ENCODE measurements around the gene STK11. TPM values are rescaled to one million over a fixed set of nuclear protein-coding genes. Genes with fewer than 3 reads are reported as not detected.

Gene STK11
- total and polyA plus RNA-seq, 5 donors from 2014 or later, result 11.9 to 71.4 (median 22.0) TPM

GRCh38 chr19:1257475-1258162 lies 52.0 kb downstream of the STK11 start:
- H3K4me1 Mint-ChIP-seq, result peaks cover 0 to 62% (median 22%) of the 10 kb centered on the region in 4 donors
- peak overlapping the region; percentile 85 to 96 (median 92) for H3K4me3 Mint-ChIP-seq
- no peaks in the 10 kb centered on the region for H3K36me3 Mint-ChIP-seq
- H3K27ac Mint-ChIP-seq, result peak overlapping the region; percentile 48 to 99 (median 97)
- H3K27me3 Mint-ChIP-seq, result peaks cover 16% of the 10 kb centered on the region
- no peak overlapping the region for H3K4me3 ChIP-seq (ENCODE audit: low read depth, low read length)
- no peaks in the 10 kb centered on the region for H3K27me3 ChIP-seq (ENCODE audit: control insufficient read depth, insufficient read depth, low read length)
- H3K9me3 ChIP-seq (ENCODE audit: control insufficient read depth in 2 of 2, low read length in 2 of 2), result no peaks in the 10 kb centered on the region
- DNase-seq (no peak), ATAC-seq (ENCODE audit: low read depth in 2 of 2) (no peak)
- H3K9me3 Mint-ChIP-seq, result peaks cover 0 to 2% (median 0%) of the 10 kb centered on the region in 7 donors
- H3K36me3 ChIP-seq (ENCODE audit: control insufficient read depth, insufficient read depth, low read length), result peaks cover 35% of the 10 kb centered on the region
- peaks cover 87% of the 10 kb centered on the region for H3K4me1 ChIP-seq (ENCODE audit: control insufficient read depth, insufficient read depth, low read length, poor library complexity, severe bottlenecking)
- peak overlapping the region; percentile 100 for H3K27ac ChIP-seq (ENCODE audit: insufficient read depth, low read length, poor library complexity, severe bottlenecking)

GRCh38 chr19:1258163-1258492 lies 52.5 kb downstream of the STK11 start:
- H3K9me3 ChIP-seq (ENCODE audit: control insufficient read depth in 2 of 2, low read length in 2 of 2), result no peaks in the 10 kb centered on the region
- no peaks in the 10 kb centered on the region for H3K27me3 ChIP-seq (ENCODE audit: control insufficient read depth, insufficient read depth, low read length)
- peaks cover 35% of the 10 kb centered on the region for H3K36me3 ChIP-seq (ENCODE audit: control insufficient read depth, insufficient read depth, low read length)
- DNase-seq, result no peak
- peaks cover 83% of the 10 kb centered on the region for H3K4me1 ChIP-seq (ENCODE audit: control insufficient read depth, insufficient read depth, low read length, poor library complexity, severe bottlenecking)
- Mint-ChIP-seq H3K27me3 (peaks cover 16% of the 10 kb centered on the region), H3K27ac (peak overlapping the region; percentile 48 to 99 (median 97)), H3K36me3 (no peaks in the 10 kb centered on the region), H3K4me3 (peak overlapping the region; percentile 85 to 96 (median 92)), H3K9me3 (peaks cover 0 to 2% (median 0%) of the 10 kb centered on the region in 7 donors), H3K4me1 (peaks cover 0 to 67% (median 23%) of the 10 kb centered on the region in 4 donors)
- H3K27ac ChIP-seq (ENCODE audit: insufficient read depth, low read length, poor library complexity, severe bottlenecking), result peak overlapping the region; percentile 100
- peak overlapping the region; percentile 57 for H3K4me3 ChIP-seq (ENCODE audit: low read depth, low read length)
- no peak for ATAC-seq (ENCODE audit: low read depth in 2 of 2)

GRCh38 chr19:1258707-1259205 lies 53.2 kb downstream of the STK11 start:
- Mint-ChIP-seq H3K4me1 (peaks cover 0 to 65% (median 23%) of the 10 kb centered on the region in 4 donors), H3K9me3 (peaks cover 0 to 2% (median 0%) of the 10 kb centered on the region in 7 donors), H3K36me3 (no peaks in the 10 kb centered on the region), H3K4me3 (peak overlapping the region; percentile 85 to 96 (median 92)), H3K27me3 (peaks cover 16% of the 10 kb centered on the region), H3K27ac (peak overlapping the region; percentile 97 to 99 (median 98))
- peak in 1 of 2 donors; percentile 3 for ATAC-seq (ENCODE audit: low read depth in 2 of 2)
- H3K4me1 ChIP-seq (ENCODE audit: control insufficient read depth, insufficient read depth, low read length, poor library complexity, severe bottlenecking), result peaks cover 77% of the 10 kb centered on the region
- no peaks in the 10 kb centered on the region for H3K27me3 ChIP-seq (ENCODE audit: control insufficient read depth, insufficient read depth, low read length)
- H3K27ac ChIP-seq (ENCODE audit: insufficient read depth, low read length, poor library complexity, severe bottlenecking), result peak overlapping the region; percentile 100
- H3K9me3 ChIP-seq (ENCODE audit: control insufficient read depth in 2 of 2, low read length in 2 of 2), result no peaks in the 10 kb centered on the region
- H3K36me3 ChIP-seq (ENCODE audit: control insufficient read depth, insufficient read depth, low read length), result peaks cover 35% of the 10 kb centered on the region
- peak overlapping the region; percentile 57 for H3K4me3 ChIP-seq (ENCODE audit: low read depth, low read length)
- DNase-seq, result no peak

- H3K36me3 ChIP-seq (ENCODE audit: control insufficient read depth, insufficient read depth, low read length), result peaks cover 31% of the 10 kb centered on the region
- peaks cover 71% of the 10 kb centered on the region for H3K4me1 ChIP-seq (ENCODE audit: control insufficient read depth, insufficient read depth, low read length, poor library complexity, severe bottlenecking)
- H3K9me3 ChIP-seq (ENCODE audit: control insufficient read depth in 2 of 2, low read length in 2 of 2), result no peaks in the 10 kb centered on the region
- peaks cover 0 to 65% (median 23%) of the 10 kb centered on the region in 4 donors for H3K4me1 Mint-ChIP-seq
- peak; percentile 41 for ATAC-seq (ENCODE audit: low read depth in 2 of 2)
- peak; percentile 67 to 90 (median 84) for DNase-seq
- H3K27me3 Mint-ChIP-seq, result peaks cover 16% of the 10 kb centered on the region
- no peaks in the 10 kb centered on the region for H3K27me3 ChIP-seq (ENCODE audit: control insufficient read depth, insufficient read depth, low read length)
- H3K27ac ChIP-seq (ENCODE audit: insufficient read depth, low read length, poor library complexity, severe bottlenecking), result peak overlapping the region; percentile 100
- peak overlapping the region; percentile 97 to 99 (median 98) for H3K27ac Mint-ChIP-seq
- no peaks in the 10 kb centered on the region for H3K36me3 Mint-ChIP-seq
- peaks cover 0 to 2% (median 0%) of the 10 kb centered on the region in 7 donors for H3K9me3 Mint-ChIP-seq
- peak overlapping the region; percentile 85 to 96 (median 92) for H3K4me3 Mint-ChIP-seq
- H3K4me3 ChIP-seq (ENCODE audit: low read depth, low read length), result peak overlapping the region; percentile 57
These were observed 53.8 kb downstream of the STK11 start for GRCh38 chr19:1259206-1259875.

GRCh38 chr19:1259876-1260748 lies 54.5 kb downstream of the STK11 start:
- H3K27ac Mint-ChIP-seq, result peak overlapping the region; percentile 97 to 99 (median 98)
- Histone ChIP-seq H3K9me3 (ENCODE audit: control insufficient read depth in 2 of 2, low read length in 2 of 2) (no peaks in the 10 kb centered on the region), H3K4me3 (ENCODE audit: low read depth, low read length) (peak overlapping the region; percentile 57), H3K36me3 (ENCODE audit: control insufficient read depth, insufficient read depth, low read length) (peaks cover 24% of the 10 kb centered on the region), H3K27ac (ENCODE audit: insufficient read depth, low read length, poor library complexity, severe bottlenecking) (peak overlapping the region; percentile 100), H3K4me1 (ENCODE audit: control insufficient read depth, insufficient read depth, low read length, poor library complexity, severe bottlenecking) (peaks cover 64% of the 10 kb centered on the region), H3K27me3 (ENCODE audit: control insufficient read depth, insufficient read depth, low read length) (no peaks in the 10 kb centered on the region)
- ATAC-seq (ENCODE audit: low read depth in 2 of 2) (peak; percentile 2 to 4), DNase-seq (peak; percentile 51 to 69 (median 52))
- peaks cover 0 to 63% (median 23%) of the 10 kb centered on the region in 4 donors for H3K4me1 Mint-ChIP-seq
- H3K9me3 Mint-ChIP-seq, result peaks cover 0 to 2% (median 0%) of the 10 kb centered on the region in 7 donors
- H3K4me3 Mint-ChIP-seq, result peak overlapping the region; percentile 87 to 96 (median 93)
- peaks cover 16% of the 10 kb centered on the region for H3K27me3 Mint-ChIP-seq
- no peaks in the 10 kb centered on the region for H3K36me3 Mint-ChIP-seq

GRCh38 chr19:1260749-1261537 lies 55.4 kb downstream of the STK11 start:
- no peaks in the 10 kb centered on the region for H3K36me3 Mint-ChIP-seq
- peaks cover 16% of the 10 kb centered on the region for H3K27me3 Mint-ChIP-seq
- H3K27ac Mint-ChIP-seq, result peak overlapping the region; percentile 92 to 96 (median 96)
- Histone ChIP-seq H3K4me3 (ENCODE audit: low read depth, low read length) (peak overlapping the region; percentile 64), H3K36me3 (ENCODE audit: control insufficient read depth, insufficient read depth, low read length) (peaks cover 15% of the 10 kb centered on the region), H3K9me3 (ENCODE audit: control insufficient read depth in 2 of 2, low read length in 2 of 2) (no peaks in the 10 kb centered on the region), H3K27me3 (ENCODE audit: control insufficient read depth, insufficient read depth, low read length) (no peaks in the 10 kb centered on the region), H3K4me1 (ENCODE audit: control insufficient read depth, insufficient read depth, low read length, poor library complexity, severe bottlenecking) (peaks cover 63% of the 10 kb centered on the region), H3K27ac (ENCODE audit: insufficient read depth, low read length, poor library complexity, severe bottlenecking) (peak overlapping the region; percentile 100)
- H3K9me3 Mint-ChIP-seq, result peaks cover 0 to 2% (median 0%) of the 10 kb centered on the region in 7 donors
- peaks cover 0 to 68% (median 23%) of the 10 kb centered on the region in 4 donors for H3K4me1 Mint-ChIP-seq
- ATAC-seq (ENCODE audit: low read depth in 2 of 2) (peak; percentile 87 to 88), DNase-seq (peak; percentile 96 to 97 (median 96))
- peak overlapping the region; percentile 87 to 96 (median 93) for H3K4me3 Mint-ChIP-seq

All from CD4-positive, CD25-positive, alpha-beta regulatory T cell (primary cell).